HG03575 (cell line): ENCODE measurements around the gene ANTXR1.
"Not testable (repeated sequence)": the region's sequence is repeated elsewhere in the genome, so short reads cannot be mapped to it uniquely, and the experiment has no call there.

Experiments
- ATAC-seq: cut with Tn5 transposase; IDR thresholded peaks from one replicate; pipeline ENCODE4 v1.9.1; 2021; ENCODE audit not compliant: unreplicated experiment, insufficient number of reproducible peaks, low FRiP score; ENCODE audit errors: extremely low read depth

ANTXR1 gene

GRCh38 chr2:69211686-69212085 lies 198.7 kb downstream of the ANTXR1 start:
- no peak for ATAC-seq

- no peak for ATAC-seq
Observed at GRCh38 chr2:69212238-69213028, 199.5 kb downstream of the ANTXR1 start.

GRCh38 chr2:69213201-69213600 lies 200.2 kb downstream of the ANTXR1 start:
- ATAC-seq: no peak

- no peak for ATAC-seq
Observed at GRCh38 chr2:69213782-69214181, 200.8 kb downstream of the ANTXR1 start.

- ATAC-seq: no peak
Observed at GRCh38 chr2:69214898-69215297, 201.9 kb downstream of the ANTXR1 start.

- no peak for ATAC-seq
Observed at GRCh38 chr2:69216535-69217332, 203.8 kb downstream of the ANTXR1 start.

GRCh38 chr2:69217333-69218080 lies 204.5 kb downstream of the ANTXR1 start:
- no peak for ATAC-seq

- ATAC-seq: no peak
Observed at GRCh38 chr2:69221512-69221911, 208.5 kb downstream of the ANTXR1 start.

- ATAC-seq: no peak
Observed at GRCh38 chr2:69221960-69222751, 209.2 kb downstream of the ANTXR1 start.

- no peak for ATAC-seq
Observed at GRCh38 chr2:69222953-69223658, 210.1 kb downstream of the ANTXR1 start.

GRCh38 chr2:69223759-69224511 lies 211.0 kb downstream of the ANTXR1 start:
- no peak for ATAC-seq

- no peak for ATAC-seq
Observed at GRCh38 chr2:69224512-69224837, 211.5 kb downstream of the ANTXR1 start.

- ATAC-seq: no peak
Observed at GRCh38 chr2:69225933-69226332, 213.0 kb downstream of the ANTXR1 start.

- no peak for ATAC-seq
Observed at GRCh38 chr2:69226903-69227302, 213.9 kb downstream of the ANTXR1 start.

- no peak for ATAC-seq
Observed at GRCh38 chr2:69227716-69228115, 214.7 kb downstream of the ANTXR1 start.

GRCh38 chr2:69230946-69231345 lies 218.0 kb downstream of the ANTXR1 start:
- not testable (repeated sequence) for ATAC-seq

GRCh38 chr2:69231612-69232277 lies 218.8 kb downstream of the ANTXR1 start:
- ATAC-seq: no peak
